K562 (cell line): ENCODE data around the gene MAB21L2. TPM values are rescaled to one million over a fixed set of nuclear protein-coding genes. Genes with fewer than 3 reads are reported as not detected.

Experiments used
- ATAC-seq: fragments of 200-7000 bp; cut with Tn5 transposase; 3 replicates; pipeline ENCODE4 v1.9.1; 2020; ENCODE audit warnings: moderate library complexity
- BruUV-seq: library from RNA; stranded (reverse); fragments of 400-500 nt; replicated peaks from 2 replicates; lab custom pipeline; 2021; lab: Mats Ljungman, UMichigan
- CTCF ChIA-PET: fragments of 300-600 bp; formaldehyde crosslinking; extraction: SDS; loops from one replicate; lab custom pipeline; 2021; ENCODE audit warnings: low intra/inter-chr PET ratio; lab: Yijun Ruan, JAX
- POLR2A ChIA-PET: fragments of 300-600, 350-650 bp; sonication (Branson Sonifier 250); formaldehyde crosslinking; extraction: SDS; loops from one replicate; lab custom pipeline; 2021; ENCODE audit warnings: antibody characterized with exemption, inconsistent platforms; lab: Yijun Ruan, JAX
- DNase-seq, 4 experiments: peaks; one replicate each; pipeline versions ENCODE4 v3.0.0 to v3.0.0-alpha.2; 2011 to 2018; ENCODE audit warnings: low spot score in 3 of 4, mixed read lengths in 3 of 4; ENCODE audit errors: extremely low read depth in 1 of 4
- FAIRE-seq: peaks from 2 replicates; lab custom pipeline; 2011; peaks lifted over from hg19 to GRCh38; lab: Jason Lieb, UNC
- H2AFZ ChIP-seq: 2 replicates; pipeline ENCODE4 v1.6.0; 2011; ENCODE audit warnings: low read depth, low read length, control low read depth, inconsistent platforms
- H3K27ac ChIP-seq: fragments of 200-600 bp; 3 replicates; pipeline ENCODE4 v1.8.0; 2011; ENCODE audit warnings: low read depth, mild to moderate bottlenecking, control low read depth, inconsistent platforms, low read length, moderate library complexity, mixed read lengths; ENCODE audit errors: extremely low read depth
- H3K27me3 ChIP-seq, 2 experiments: fragments of 300-600 bp in 1 of 2; 2 replicates in 1 of 2; 3 replicates in 1 of 2; pipeline versions ENCODE4 v1.6.0 to v1.8.0; 2011; ENCODE audit warnings: inconsistent platforms in 2 of 2, low read length in 2 of 2, mild to moderate bottlenecking in 1 of 2, mixed read lengths in 1 of 2, moderate library complexity in 1 of 2; ENCODE audit not compliant: control insufficient read depth in 2 of 2, insufficient read depth in 2 of 2
- H3K36me3 ChIP-seq: fragments of 300-600 bp; 3 replicates; pipeline ENCODE4 v1.8.0; 2011; ENCODE audit warnings: mild to moderate bottlenecking, low read length, inconsistent platforms; ENCODE audit not compliant: control insufficient read depth, insufficient read depth
- H3K4me1 ChIP-seq, 2 experiments: fragments of 200-600 bp in 1 of 2; replicated peaks in 1 of 2; 2 replicates in 1 of 2; 3 replicates in 1 of 2; pipeline versions ENCODE4 v1.5.1 to v1.8.0; 2011; ENCODE audit warnings: inconsistent platforms in 2 of 2, low read length in 2 of 2, mild to moderate bottlenecking in 1 of 2, mixed read lengths in 1 of 2, moderate library complexity in 1 of 2; ENCODE audit not compliant: control insufficient read depth in 2 of 2, insufficient read depth in 2 of 2
- H3K4me2 ChIP-seq: 2 replicates; pipeline ENCODE4 v1.6.1; 2011; ENCODE audit warnings: low read length, control low read depth, inconsistent platforms, mixed read lengths; ENCODE audit not compliant: insufficient read depth
- H3K4me3 ChIP-seq: fragments of 200-600 bp; sonication (generic), shearing (Covaris generic); 2 replicates; pipeline ENCODE4 v1.5.1; 2016; ENCODE audit warnings: control low read depth, inconsistent platforms
- H3K79me2 ChIP-seq: fragments of 200-600 bp; 3 replicates; pipeline ENCODE4 v1.8.0; 2011; ENCODE audit warnings: low read length, inconsistent platforms; ENCODE audit not compliant: control insufficient read depth, insufficient read depth
- H3K9ac ChIP-seq, 2 experiments: 2 replicates each; pipeline versions ENCODE4 v1.6.0 to v1.6.1; 2011; ENCODE audit warnings: low read depth in 2 of 2, low read length in 2 of 2, control low read depth in 1 of 2, inconsistent platforms in 1 of 2, mild to moderate bottlenecking in 1 of 2, mixed read lengths in 1 of 2; ENCODE audit not compliant: insufficient read depth in 1 of 2
- H3K9me1 ChIP-seq: one replicate; pipeline ENCODE4 v1.6.0; 2011; ENCODE audit warnings: inconsistent platforms, mild to moderate bottlenecking, low read length, moderate library complexity; ENCODE audit not compliant: control insufficient read depth, insufficient read depth
- H3K9me3 ChIP-seq: replicated peaks from 2 replicates; pipeline ENCODE4 v1.5.1; 2011; ENCODE audit warnings: low read depth, low read length, inconsistent platforms; ENCODE audit not compliant: control insufficient read depth, insufficient read depth
- H4K20me1 ChIP-seq: replicated peaks from 2 replicates; pipeline ENCODE4 v1.6.1; 2011; ENCODE audit warnings: low read length, inconsistent platforms, mixed read lengths; ENCODE audit not compliant: control insufficient read depth, insufficient read depth
- CHD7 ChIP-seq: fragments of 200-600 bp; sonication (generic); IDR thresholded peaks from one replicate; pipeline ENCODE4 v1.6.1; 2012; ENCODE audit warnings: mild to moderate bottlenecking, low read depth, low read length, inconsistent platforms
- FOXK1 ChIP-seq: sonication (generic); formaldehyde crosslinking; IDR thresholded peaks from 2 replicates; pipeline ENCODE4 v1.8.0; 2022; ENCODE audit warnings: missing genetic modification reagents, mild to moderate bottlenecking, borderline replicate concordance
- IRF2 ChIP-seq: sonication (generic); formaldehyde crosslinking; IDR thresholded peaks from 2 replicates; pipeline ENCODE4 v1.8.1; 2022; ENCODE audit warnings: mild to moderate bottlenecking, missing genetic modification reagents
- SMAD2 ChIP-seq: fragments of 150-350 bp; IDR thresholded peaks from 2 replicates; pipeline ENCODE4 v1.6.1; 2014; ENCODE audit warnings: low read depth, mild to moderate bottlenecking, low read length
- TCF3 ChIP-seq: sonication (generic); formaldehyde crosslinking; IDR thresholded peaks from 2 replicates; pipeline ENCODE4 v1.4.0; 2020; ENCODE audit warnings: mild to moderate bottlenecking, missing genetic modification reagents
- ZBTB5 ChIP-seq: fragments of 450-650 bp; IDR thresholded peaks from 2 replicates; pipeline ENCODE4 v1.6.1; 2017; ENCODE audit warnings: antibody characterized with exemption
- WGBS: fragments of 100-300 bp; shearing (Covaris generic); methylation state at CpG from one replicate; pipeline ENCODE4 v1.1.6; 2016; ENCODE audit warnings: low coverage, mixed read lengths; ENCODE audit not compliant: insufficient coverage; ENCODE audit errors: missing lambda C conversion rate; 5-methylcytosine and 5-hydroxymethylcytosine counted together
- in situ Hi-C: fragments of 300-500 bp; cut with MboI; formaldehyde crosslinking; loops from 4 replicates; pipeline ENCODE4 v1.15.0; 2018; ENCODE audit warnings: inconsistent platforms, mixed read lengths
- intact Hi-C: fragments of 100-400 bp; cut with micrococcal nuclease; formaldehyde crosslinking; loops from 2 replicates; pipeline ENCODE4 v1.14.2; 2022
- polyA plus RNA-seq, 8 experiments: library from polyadenylated mRNA; depleted of rRNA in 4 of 8; stranded (reverse) in 5 of 8; unstranded in 3 of 8; fragments of >200 nt; fragmentation: Nextera tagmentation in 2 of 8; fragmentation: Illumina TruSeq in 1 of 8; extraction: Ambion mirVana in 2 of 8; extraction: Trizol in 1 of 8; gene quantifications; 2 replicates each; pipeline versions ENCODE4 v1.2.1 to v1.2.3, GENCODE V29; 2011 to 2014; ENCODE audit warnings: inconsistent platforms in 1 of 8, missing spikeins in 1 of 8
- total RNA-seq, 7 experiments: library from RNA; depleted of rRNA in 6 of 7; stranded (reverse); fragments of >200 nt in 6 of 7; fragmentation: Illumina TruSeq in 2 of 7; extraction: Trizol in 2 of 7; gene quantifications; 2 replicates each; pipeline versions ENCODE4 v1.2.1 to v1.2.3, GENCODE V29; 2011 to 2021; ENCODE audit warnings: low replicate concordance in 1 of 7

Gene MAB21L2
- total and polyA plus RNA-seq, 9 of the 15 experiments (the other 6 are each of a cell fraction or from before 2014, with no cell fraction given) = not detected

- H3K27me3 ChIP-seq = no peaks in the 10 kb centered on the region
- ChIA-PET CTCF (no interaction called here), POLR2A (no interaction called here)
- DNase-seq = no peak
- peak; percentile 29 for ATAC-seq
- H3K79me2 ChIP-seq = no peaks in the 10 kb centered on the region
- no peak overlapping the region for H3K4me3 ChIP-seq
- H3K9me1 ChIP-seq = no peaks in the 10 kb centered on the region
- H2AFZ ChIP-seq = peak overlapping the region; percentile 26
- no peaks in the 10 kb centered on the region for H3K36me3 ChIP-seq
- no peaks in the 10 kb centered on the region for H4K20me1 ChIP-seq
- TF ChIP-seq TCF3 (CRISPR knock-in tag) = no peak
- no peak for TF ChIP-seq ZBTB5
- TF ChIP-seq SMAD2 = no peak
- TF ChIP-seq CHD7 = no peak
- no peak for TF ChIP-seq FOXK1
- TF ChIP-seq IRF2 (CRISPR knock-in tag) = no peak
- no TSS peak for BruUV-seq
- H3K4me1 ChIP-seq = peaks cover 3 to 47% of the 10 kb centered on the region in 2 experiments; a peak in 4 of 5 replicates
- H3K9me3 ChIP-seq = no peaks in the 10 kb centered on the region
- in situ Hi-C loops (no loop called here), intact Hi-C loops (no loop called here)
- peak; percentile 32 for FAIRE-seq
- H3K27ac ChIP-seq = peak overlapping the region; percentile 30; the same call in 2 of the 3 replicates
- H3K9ac ChIP-seq = no peak overlapping the region
- WGBS = 69% methylated on average over 2 of the region's 2 CpGs
- H3K4me2 ChIP-seq = no peak overlapping the region
Observed at GRCh38 chr4:150546286-150546685, 35.7 kb upstream of the MAB21L2 start.
